Peyer's patch (tissue), 4 donors: ENCODE measurements around the gene SHISA6. TPM values are rescaled to one million over a fixed set of nuclear protein-coding genes. Genes with fewer than 3 reads are reported as not detected.

Experiments used
- DNase-seq, 3 donors: peaks; one replicate each; pipeline ENCODE4 v3.0.0-alpha.2; 2017 to 2019
- H3K27ac ChIP-seq, 4 donors: fragments of 200-600 bp; sonication (generic); one replicate each; pipeline ENCODE4 v1.5.1; 2016 to 2019
- H3K27me3 ChIP-seq, 2 donors: fragments of 200-600 bp; sonication (generic); one replicate each; pipeline ENCODE4 v1.5.1; 2019
- H3K36me3 ChIP-seq, 3 donors: fragments of 200-600 bp; sonication (generic); one replicate each; pipeline ENCODE4 v1.5.1; 2016 to 2019
- H3K4me1 ChIP-seq, 4 donors: fragments of 200-600 bp; sonication (generic); one replicate each; pipeline ENCODE4 v1.5.1; 2016 to 2019
- H3K4me3 ChIP-seq, 4 donors: fragments of 200-600 bp; sonication (generic); 1 replicate in 3 of 4; 2 replicates in 1 of 4; pipeline ENCODE4 v1.5.1; 2016 to 2019; ENCODE audit warnings: mild to moderate bottlenecking in 1 of 4
- H3K9me3 ChIP-seq, 4 donors: fragments of 200-600 bp; sonication (generic); one replicate each; pipeline ENCODE4 v1.5.1; 2016 to 2019; ENCODE audit warnings: mild to moderate bottlenecking in 1 of 4
- CTCF ChIP-seq, 6 experiments: fragments of 450-650 bp in 4 of 6; fragments of 200-600 bp in 2 of 6; sonication (generic) in 1 of 6; IDR thresholded peaks; one replicate each; pipeline ENCODE4 v1.5.1; 2017 to 2019; ENCODE audit warnings: antibody characterized with exemption in 6 of 6, mild to moderate bottlenecking in 3 of 6, moderate library complexity in 1 of 6
- POLR2A ChIP-seq, 2 donors: fragments of 450-650 bp; IDR thresholded peaks; one replicate each; pipeline ENCODE4 v1.5.1; 2017; ENCODE audit warnings: antibody characterized with exemption in 2 of 2, mild to moderate bottlenecking in 2 of 2, moderate library complexity in 2 of 2
- total RNA-seq, 4 donors: library from RNA; depleted of rRNA; stranded (reverse); fragments of >200 nt; gene quantifications; one replicate each; pipeline ENCODE4 v1.1.0, GENCODE V29; 2016

Gene SHISA6
- total RNA-seq, 4 donors from 2014 or later, result 0.27 to 2.1 (median 1.7) TPM; not detected in 1

DNA sequence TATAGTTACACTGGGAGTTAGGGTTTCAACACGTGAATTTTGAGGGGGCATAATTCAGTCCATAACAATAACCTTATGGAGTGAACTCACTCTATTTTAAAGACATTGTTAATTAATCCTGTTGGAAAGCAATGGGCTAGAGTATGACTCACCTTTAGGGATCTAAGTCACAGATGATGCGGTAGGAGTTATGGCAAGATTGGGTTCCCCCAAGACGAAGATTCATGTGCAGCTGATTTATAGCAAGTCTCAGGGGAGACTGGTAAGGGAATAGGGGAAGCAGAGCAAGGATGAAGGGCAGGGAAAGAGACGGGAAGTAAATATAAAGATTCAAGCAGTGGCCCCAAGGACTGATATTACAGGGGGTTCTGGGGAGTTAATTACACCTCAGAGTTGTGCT is 197.7 kb downstream of the SHISA6 start:
- Histone ChIP-seq H3K9me3 (no peaks in the 10 kb centered on the region), H3K4me3 (no peak overlapping the region), H3K4me1 (no peaks in the 10 kb centered on the region), H3K36me3 (no peaks in the 10 kb centered on the region), H3K27ac (no peak overlapping the region), H3K27me3 (no peaks in the 10 kb centered on the region)
- TF ChIP-seq POLR2A (IDR thresholded peaks at IDR 0.05) (no peak), CTCF (IDR thresholded peaks at IDR 0.05) (no peak)
- DNase-seq, result no peak

- no peak for TF ChIP-seq POLR2A (IDR thresholded peaks at IDR 0.05)
- TF ChIP-seq CTCF (IDR thresholded peaks at IDR 0.05), result no peak
- H3K27me3 ChIP-seq, result no peaks in the 10 kb centered on the region
- DNase-seq, result no peak
Observed at GRCh38 chr17:11441004-11441403, 200.0 kb downstream of the SHISA6 start.

GRCh38 chr17:11446316-11446715 is 205.3 kb downstream of the SHISA6 start:
- no peaks in the 10 kb centered on the region for H3K27me3 ChIP-seq

More at GRCh38 chr17:11441004-11441403, 200.0 kb downstream of the SHISA6 start:
- no peaks in the 10 kb centered on the region for H3K9me3 ChIP-seq
- H3K36me3 ChIP-seq, result no peaks in the 10 kb centered on the region
- H3K4me3 ChIP-seq, result no peak overlapping the region
- no peaks in the 10 kb centered on the region for H3K4me1 ChIP-seq
- no peak overlapping the region for H3K27ac ChIP-seq

DNA sequence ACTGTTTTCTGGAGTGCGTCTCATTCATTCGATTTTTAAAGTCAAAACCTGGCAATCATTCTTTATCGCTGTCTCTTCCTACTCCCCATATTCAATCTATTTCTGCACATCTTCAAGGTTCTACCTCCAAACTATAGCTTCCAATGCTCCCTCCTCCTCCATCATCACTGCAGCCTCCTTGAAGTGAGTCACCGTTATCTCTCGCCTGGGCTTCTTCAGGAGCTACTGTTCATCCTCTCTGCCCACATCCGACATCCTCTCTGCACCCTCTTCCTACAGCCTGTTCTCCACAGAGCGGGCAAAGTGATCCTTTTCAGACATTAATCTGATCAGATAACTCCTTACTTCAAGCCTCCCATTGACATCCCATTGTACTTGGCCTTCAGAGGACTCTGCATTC is 213.1 kb downstream of the SHISA6 start:
- Histone ChIP-seq H3K27ac (no peak overlapping the region), H3K36me3 (no peaks in the 10 kb centered on the region), H3K4me3 (no peak overlapping the region), H3K9me3 (no peaks in the 10 kb centered on the region), H3K4me1 (no peaks in the 10 kb centered on the region), H3K27me3 (no peaks in the 10 kb centered on the region)
- TF ChIP-seq CTCF (IDR thresholded peaks at IDR 0.05), result no peak
- TF ChIP-seq POLR2A (IDR thresholded peaks at IDR 0.05), result no peak
- DNase-seq, result no peak

More at GRCh38 chr17:11446316-11446715, 205.3 kb downstream of the SHISA6 start:
- H3K4me3 ChIP-seq, result no peak overlapping the region
- H3K27ac ChIP-seq, result no peak overlapping the region
- H3K4me1 ChIP-seq, result no peaks in the 10 kb centered on the region
- H3K9me3 ChIP-seq, result no peaks in the 10 kb centered on the region
- H3K36me3 ChIP-seq, result no peaks in the 10 kb centered on the region
- TF ChIP-seq CTCF (IDR thresholded peaks at IDR 0.05) (no peak), POLR2A (IDR thresholded peaks at IDR 0.05) (no peak)
- no peak for DNase-seq

- H3K4me3 ChIP-seq, result no peak overlapping the region
- no peak for DNase-seq
- TF ChIP-seq POLR2A (IDR thresholded peaks at IDR 0.05), result no peak
- TF ChIP-seq CTCF (IDR thresholded peaks at IDR 0.05), result no peak
- H3K27me3 ChIP-seq, result no peaks in the 10 kb centered on the region
- no peaks in the 10 kb centered on the region for H3K4me1 ChIP-seq
- no peaks in the 10 kb centered on the region for H3K36me3 ChIP-seq
- no peaks in the 10 kb centered on the region for H3K9me3 ChIP-seq
- H3K27ac ChIP-seq, result no peak overlapping the region
Observed at GRCh38 chr17:11458279-11458678, 217.3 kb downstream of the SHISA6 start.

GRCh38 chr17:11459861-11460331 is 218.9 kb downstream of the SHISA6 start:
- H3K36me3 ChIP-seq, result no peaks in the 10 kb centered on the region
- H3K27me3 ChIP-seq, result no peaks in the 10 kb centered on the region
- no peak overlapping the region for H3K27ac ChIP-seq
- H3K4me1 ChIP-seq, result no peaks in the 10 kb centered on the region
- H3K9me3 ChIP-seq, result no peaks in the 10 kb centered on the region
- TF ChIP-seq CTCF (IDR thresholded peaks at IDR 0.05) (no peak), POLR2A (IDR thresholded peaks at IDR 0.05) (no peak)
- no peak overlapping the region for H3K4me3 ChIP-seq
- DNase-seq, result no peak
